HG03108 (cell line): Measurements from ENCODE around the gene TMEM131.

ENCODE experiments used
- ATAC-seq: cut with Tn5 transposase; IDR thresholded peaks from one replicate; pipeline ENCODE4 v1.9.1; 2021; ENCODE audit warnings: moderate library complexity; ENCODE audit not compliant: unreplicated experiment

Gene TMEM131

DNA sequence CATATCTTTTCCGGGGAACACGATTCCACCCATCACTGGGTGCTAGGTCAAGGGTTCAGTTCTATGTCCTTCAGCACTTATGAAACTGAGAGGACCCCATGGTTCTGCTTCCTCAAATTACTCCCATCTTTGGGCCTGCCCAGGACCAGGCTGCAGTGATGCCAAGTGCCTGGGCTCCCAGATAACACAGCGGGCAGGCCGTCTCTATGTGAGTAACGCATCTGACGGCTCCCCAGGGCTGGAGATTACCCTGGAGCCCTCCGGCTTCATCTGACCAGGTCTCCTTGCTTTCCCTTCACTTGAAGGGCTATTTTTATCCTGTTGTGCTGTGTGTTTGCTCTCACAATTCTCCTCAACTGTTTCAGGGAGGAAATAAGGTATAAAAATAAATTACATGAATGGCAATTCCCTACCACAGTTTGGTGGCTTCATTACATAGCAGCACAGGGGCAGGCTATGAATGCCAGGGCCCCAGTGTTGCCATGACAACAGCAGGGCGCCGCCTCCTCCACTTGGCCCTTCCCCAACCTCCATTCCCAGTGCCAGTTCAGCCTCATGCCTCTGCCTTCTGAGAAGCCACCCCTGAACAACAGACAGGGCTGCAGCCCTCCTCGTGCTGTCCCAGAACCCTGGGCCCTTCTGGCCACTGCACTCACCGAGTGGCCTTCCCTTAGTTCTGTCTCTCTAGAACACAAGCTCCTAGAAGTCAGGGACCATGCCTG lies 25.4 kb upstream of the TMEM131 start:
- ATAC-seq, result no peak

DNA sequence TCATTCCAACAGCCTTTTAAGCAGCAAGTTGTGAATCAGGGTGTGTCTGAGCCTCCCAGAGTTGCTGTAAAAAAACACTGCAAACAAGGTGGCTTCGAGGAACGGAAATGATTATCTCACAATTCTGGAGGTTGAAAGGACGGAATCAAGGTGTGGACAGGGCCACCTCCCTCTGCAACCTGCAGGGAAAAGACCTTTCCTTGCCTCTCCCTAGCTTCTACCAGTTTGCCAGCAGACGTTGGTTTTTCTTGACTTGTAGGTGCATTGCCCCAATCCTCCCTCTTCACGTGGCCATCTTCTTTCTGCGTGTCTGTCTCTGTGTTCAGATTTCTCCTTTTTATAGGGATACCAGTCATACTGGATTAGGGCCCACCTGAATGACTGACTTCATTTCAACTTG lies 24.8 kb upstream of the TMEM131 start:
- ATAC-seq, result no peak

DNA sequence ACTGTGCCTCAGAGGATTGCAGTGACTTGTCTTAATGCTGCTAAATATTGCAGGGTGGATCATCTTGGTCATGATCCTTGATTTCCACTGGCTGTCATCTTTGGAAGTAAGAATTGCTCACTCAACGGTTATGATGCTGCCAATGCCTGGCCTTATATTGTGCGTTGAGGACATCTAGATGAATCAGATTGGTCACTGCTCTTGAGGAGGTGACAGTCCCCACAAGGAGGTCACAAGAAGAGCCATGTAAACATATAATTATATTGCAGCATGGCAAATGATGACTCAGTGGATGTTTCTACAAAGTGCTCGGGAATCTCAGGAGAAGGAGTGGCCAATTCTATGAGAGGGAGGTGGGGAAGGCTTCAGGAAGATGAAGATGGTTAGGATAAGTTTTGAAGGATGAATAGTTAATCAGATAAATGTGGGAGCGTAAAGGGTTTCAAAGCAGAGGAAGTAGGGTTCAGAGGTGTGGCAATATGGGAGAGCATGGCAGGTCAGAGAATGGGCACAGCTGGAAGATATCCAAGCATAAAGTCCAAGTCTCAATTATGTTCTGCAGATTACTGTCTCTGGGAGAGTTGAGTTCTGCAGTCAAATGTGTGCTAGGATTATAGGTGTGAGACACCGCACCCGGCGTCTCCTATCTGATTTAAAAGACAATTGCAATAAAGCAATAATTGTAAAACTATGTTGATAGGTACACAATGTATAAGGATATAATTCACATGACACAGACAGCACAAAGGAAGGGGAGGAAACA lies 21.3 kb upstream of the TMEM131 start:
- ATAC-seq, result no peak

DNA sequence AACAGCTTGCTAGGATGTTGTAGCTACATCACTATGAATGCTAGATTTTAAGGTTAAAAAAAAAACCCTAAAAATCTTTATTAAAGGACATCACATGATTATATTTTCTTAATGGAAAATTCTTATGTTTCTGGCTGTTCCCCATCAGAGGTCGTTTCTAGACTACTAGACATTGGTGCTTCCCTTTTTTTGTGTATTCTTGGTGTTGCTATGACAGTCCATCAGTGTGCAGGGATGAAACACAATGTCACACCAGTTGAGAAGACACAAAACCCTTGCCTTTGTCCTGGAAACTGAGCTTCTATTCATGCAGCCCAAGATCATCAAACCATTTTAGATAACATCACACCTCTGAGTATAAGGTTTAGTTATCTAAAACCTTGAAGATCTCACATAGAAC lies 19.9 kb upstream of the TMEM131 start:
- ATAC-seq, result no peak

DNA sequence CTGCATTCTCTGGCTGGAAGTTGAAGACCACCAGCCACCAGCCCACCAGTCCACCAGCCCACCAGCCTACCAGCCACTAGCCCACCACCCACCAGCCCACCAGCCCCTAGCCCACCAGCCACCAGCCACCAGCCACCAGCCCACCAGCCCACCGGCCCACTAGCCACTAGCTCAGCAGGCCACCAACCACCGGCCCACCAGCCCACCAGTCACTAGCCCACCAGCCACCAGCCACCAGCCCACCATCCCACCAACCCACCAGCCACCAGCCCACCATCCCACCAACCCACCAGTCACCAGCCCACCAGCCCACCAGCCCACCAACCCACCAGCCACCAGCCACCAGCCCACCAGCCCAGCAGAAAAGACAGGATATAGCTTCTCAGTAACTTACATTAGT lies 18.6 kb upstream of the TMEM131 start:
- ATAC-seq, result no peak

DNA sequence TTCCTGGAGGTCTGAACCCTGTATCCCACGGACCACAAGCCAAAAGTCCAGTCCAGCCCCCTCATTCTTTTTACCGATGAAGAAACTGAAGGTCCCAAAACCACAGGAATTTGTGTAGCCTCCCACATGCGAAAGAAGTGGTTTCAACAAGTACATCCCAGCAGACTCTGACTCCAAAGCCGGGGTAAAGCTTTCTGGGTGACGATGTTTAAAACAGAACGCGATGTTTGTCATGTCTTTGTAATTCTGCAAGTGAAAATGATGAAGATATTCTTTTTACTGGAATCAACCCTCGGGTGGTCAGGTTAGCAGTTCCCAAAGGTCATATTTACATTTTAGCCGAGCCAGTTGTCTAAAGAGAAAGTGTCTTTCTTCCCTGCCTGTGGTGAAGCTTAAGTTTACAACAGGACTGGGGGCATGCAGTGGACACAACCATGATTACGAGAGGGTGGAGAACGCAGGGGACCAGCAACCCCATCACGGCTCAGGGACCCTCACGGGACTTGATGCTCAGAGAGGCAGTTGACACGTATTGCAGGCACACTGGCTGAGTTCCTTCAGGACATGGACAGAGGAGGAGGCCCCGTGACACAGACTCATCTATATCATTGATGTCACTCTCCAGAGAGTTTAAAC lies 17.8 kb upstream of the TMEM131 start:
- ATAC-seq, result no peak

DNA sequence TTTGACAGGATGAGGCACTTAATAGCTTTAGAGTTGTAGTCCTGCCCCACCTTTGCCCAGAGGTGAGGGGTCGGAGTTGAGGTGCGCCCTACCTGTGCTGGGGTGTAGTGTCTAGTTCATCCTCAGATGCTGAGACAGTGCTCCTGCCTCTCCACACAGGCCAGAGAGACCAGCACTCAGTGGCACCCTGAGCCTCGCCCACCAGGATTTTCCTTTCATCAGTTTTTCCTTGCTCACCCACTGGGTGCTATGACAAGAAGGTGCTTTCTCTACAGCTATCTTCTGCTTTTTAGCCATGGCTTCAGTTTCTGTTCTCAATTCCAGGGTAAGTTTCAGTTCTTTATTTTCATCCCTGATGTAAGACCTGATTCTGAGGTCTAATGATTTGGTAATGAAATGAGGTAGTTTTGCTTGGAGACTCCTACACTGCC lies 16.8 kb upstream of the TMEM131 start:
- ATAC-seq, result peak; percentile 69

DNA sequence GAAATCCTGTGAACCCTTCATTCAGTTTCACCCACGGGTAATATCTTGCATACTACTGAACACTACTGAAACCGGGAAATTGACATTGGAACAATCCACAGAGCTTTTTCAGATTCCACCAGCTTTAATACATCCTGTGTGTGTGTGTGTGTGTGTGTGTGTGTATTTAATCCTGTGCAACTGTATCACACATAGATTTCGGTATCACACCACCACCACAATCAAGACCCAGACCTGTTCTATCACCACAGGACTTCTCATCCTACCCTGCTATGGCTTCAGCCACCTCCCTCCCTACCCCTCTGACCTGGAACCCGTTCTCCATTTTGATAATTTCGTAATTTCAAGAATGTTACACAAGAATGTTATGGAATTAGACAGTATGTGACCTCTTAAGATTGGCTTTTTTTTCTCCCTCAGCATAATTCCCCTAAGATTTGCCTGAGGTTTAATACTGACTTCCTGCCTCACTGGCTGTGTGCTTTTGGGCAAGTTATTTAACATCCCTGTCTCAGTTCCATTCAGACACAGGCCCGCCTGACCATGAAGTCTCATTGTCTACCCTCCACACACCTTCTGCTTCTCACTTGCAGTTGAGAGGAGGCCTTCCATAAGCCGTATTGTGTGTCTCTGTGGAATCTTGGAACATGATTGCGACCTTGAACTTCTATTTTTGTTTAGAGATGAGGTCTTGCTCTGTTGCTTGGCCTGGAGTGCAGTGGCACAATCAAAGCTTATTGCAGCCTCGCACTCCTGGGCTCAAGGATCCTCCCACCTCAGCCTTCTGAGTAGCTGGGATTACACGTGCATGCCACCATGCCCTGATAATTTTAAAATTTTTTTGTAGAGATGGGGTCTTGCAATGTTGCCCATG lies 14.4 kb upstream of the TMEM131 start:
- no peak for ATAC-seq

DNA sequence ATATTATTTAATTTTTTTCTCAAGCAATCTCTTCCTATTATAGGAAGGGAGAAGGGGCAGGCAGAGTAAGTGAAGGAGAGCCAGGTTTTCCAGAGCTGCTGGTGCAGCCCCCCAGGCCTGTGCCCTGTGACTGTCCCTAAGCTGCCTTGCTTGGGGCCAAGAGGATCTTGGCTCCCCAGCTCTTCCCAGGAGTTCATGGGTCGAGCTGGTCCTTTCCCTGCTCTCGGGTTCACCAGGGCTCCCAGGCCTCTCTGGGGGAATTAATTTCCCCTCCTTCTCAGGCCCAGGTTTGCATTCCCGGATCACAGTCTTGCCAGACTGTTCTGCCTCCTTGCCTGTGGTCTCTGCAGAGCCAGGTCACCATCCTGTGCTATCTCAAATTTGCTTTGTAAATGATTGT lies 12.7 kb upstream of the TMEM131 start:
- ATAC-seq, result no peak

DNA sequence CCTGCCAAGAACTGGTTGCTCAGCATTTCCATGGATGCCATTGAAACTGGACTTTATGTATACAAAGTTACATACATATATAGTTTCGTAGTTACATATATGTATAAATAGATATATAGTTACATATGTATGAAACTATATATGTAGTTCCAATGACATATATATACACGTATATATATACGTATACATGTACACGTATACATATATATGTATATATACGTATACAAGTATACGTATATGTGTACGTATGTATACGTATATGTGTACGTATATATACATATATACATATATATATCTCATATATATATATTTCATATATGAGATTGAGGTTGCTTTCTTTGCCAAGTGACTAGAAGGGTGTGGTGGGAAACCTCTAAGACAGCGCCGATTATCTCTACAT lies 10.6 kb upstream of the TMEM131 start:
- no peak for ATAC-seq

DNA sequence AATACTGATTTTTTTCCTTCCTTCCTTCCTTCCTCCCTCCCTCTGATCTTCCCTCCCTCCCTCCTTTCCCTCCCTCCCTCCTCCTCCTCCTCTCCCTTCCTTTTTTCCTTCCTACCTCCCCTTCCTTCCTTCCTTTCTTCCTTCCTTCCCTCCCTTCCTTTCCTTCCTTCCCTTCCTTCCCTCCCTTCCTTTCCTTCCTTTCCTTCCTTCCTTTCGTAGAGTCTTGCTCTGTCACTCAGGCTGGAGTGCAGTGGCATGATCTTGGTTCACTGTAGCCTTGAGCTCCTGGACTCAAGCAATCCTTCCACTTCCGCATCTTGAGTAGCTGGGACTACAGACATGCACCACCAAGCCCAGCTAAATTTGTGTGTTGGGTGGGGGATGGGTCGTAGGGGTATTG lies 8.9 kb upstream of the TMEM131 start:
- no peak for ATAC-seq

DNA sequence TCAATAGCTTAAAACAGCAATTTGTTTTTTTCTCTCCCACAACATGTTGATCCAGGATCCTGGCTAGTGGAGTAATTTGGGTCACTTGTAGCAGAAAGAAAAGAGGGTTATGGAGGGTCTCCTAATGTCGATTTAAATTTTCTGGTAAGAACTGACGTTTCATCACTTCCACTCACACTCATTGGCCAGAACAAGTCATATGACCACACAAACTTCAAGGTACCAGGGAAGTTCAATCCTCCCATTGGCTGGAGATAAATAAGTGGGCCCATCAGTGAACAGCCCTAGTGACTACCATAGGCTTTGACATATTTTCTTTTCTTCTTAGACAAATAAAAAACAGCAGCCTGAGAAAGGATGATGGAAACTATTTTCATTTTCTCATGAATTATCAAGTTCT lies 8.3 kb upstream of the TMEM131 start:
- ATAC-seq, result no peak

DNA sequence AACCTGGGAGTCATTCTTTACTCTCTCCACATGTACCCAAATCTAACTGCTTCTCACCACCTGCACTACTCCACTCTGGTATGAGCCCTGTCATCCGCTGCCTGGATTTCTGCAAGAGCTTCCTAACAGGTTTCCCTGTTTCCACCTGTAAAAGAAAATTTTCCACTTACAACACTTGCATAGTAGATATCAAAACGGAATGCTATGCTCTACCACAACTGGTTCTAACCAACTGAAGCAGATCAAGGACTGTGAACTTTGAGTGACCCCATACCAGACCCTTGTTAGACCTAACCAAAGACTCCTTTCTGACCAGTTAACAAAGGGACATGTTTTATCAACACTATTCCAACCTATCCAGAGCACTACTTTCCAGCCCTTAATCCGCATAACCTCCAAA lies 3.8 kb upstream of the TMEM131 start:
- no peak for ATAC-seq

DNA sequence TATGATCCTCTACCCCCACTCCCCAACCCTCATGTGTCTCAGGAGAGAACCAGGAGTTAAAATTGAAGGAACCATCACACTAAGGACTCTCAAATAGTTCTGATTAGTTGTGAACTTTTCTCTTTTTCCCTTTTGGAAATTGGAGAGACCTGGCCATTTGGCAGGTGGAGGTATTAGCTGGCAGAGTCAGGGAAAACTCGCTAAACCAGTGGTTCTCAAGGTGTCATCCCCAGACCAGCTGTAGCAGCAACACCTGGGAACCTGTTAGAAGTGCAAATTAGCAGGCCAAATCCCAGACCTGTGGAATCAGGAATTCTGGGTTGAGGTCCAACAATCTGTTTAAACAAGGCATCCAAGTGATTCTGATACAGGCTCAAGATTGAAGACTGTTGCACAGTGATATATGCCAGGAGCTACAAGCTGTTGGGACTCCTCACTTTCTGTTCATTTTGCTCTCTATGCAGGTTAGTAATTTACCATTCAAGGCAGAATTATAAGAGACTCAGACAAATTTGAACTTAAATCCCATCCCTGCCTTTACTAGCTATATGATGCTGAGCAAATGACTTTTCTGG lies 2.8 kb upstream of the TMEM131 start:
- no peak for ATAC-seq

DNA sequence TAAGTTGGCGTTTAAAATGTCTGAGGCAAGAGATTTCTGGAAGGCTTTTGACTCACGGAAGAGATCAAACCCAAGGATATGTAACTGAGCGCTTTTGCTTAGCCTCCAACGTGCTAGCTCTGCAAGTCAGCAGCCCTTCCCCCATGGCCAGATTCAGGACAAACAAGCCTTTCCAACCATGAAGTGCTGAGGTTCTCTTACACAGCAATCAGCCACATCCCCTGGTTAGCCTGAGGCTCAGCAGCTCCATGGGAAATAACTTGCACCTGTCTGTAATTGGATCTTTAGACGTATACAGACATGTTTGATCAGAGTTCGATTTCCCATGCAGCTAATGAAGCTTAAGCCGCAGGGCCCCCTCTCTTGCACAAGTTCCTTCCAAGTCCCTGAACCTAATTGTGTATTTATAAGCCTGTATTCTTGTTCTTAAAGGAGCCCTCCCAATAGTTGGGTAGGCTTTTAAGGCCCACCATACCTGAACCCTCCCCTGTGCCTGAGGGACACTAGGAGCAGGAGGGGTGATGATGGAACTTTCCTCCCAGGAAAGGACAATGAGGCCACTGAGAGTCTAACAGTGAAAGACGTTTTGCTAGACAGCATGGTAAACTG lies 2.1 kb upstream of the TMEM131 start:
- no peak for ATAC-seq

DNA sequence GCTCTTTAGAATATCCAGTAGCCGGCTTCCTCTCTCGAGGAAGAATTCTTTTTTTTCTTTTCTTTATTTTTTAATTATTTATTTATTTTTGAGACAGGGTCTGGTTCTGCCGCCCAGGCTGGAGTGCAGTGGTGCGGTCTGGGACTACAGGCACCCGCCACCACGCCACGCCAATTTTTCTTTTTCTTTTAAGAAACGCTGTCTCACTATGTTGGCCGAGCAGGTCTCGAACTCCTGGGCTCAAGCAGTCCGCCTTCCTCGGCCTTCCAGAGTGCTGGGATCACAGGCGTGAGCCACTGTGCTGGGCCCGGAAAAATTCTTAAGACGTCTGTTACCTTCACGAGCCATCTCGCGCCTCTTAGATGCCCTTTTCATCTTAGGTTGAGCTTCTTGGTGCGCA lies 931 bp upstream of the TMEM131 start:
- no peak for ATAC-seq

DNA sequence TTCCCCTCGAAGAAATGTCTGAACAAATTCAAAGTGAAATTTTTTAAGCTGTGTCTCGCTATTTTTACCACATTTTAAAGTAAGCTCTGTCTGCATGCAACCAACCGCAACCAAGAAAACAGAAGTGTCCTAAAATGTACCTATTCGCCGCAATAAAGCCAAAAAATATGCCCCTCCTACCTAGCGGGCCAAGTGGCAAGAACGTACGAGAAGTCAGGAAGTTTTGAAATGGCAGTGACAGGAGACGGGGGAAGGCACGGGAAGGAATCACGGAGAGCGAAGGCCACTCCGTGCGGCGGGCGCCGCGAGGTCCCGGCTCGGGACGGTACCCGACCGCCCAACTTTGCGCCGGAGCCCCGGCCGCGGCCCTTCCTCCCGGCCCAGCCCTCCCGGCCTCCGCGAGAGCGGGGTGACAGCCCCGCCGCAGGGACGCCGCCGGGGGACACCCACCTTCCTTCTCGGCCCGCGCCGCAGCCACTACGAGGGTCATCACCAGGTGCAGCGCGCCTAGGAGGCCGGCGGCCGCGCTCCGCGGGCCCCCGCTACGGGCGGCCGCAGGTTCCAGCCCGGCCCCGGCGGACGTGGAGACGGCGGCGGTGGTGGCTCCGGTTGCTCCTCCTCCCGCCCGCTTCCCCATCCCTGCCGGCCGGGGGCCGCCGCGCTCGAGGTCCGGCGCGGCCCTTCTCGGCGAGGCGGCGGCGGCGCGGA lies 568 bp downstream of the TMEM131 start:
- ATAC-seq, result peak; percentile 26

DNA sequence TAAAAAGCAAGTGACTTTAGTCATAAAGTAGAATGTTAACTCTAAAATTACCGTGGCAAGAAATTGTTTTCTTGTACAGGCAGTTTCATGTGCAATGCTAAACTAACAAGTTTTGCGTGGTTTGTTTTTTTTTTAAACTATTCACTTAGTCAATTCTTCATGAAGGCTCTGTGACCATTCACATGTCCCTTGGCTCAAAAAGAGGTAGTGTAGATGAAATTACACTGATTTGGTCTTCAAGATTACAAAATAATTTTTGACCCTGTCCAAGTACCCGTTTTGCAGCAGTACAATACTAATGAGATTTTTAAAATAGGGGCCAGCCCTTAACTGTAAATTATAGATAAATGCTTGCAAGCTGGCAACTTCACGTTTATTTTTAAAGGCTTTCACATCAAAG lies 1.3 kb downstream of the TMEM131 start:
- ATAC-seq, result no peak

DNA sequence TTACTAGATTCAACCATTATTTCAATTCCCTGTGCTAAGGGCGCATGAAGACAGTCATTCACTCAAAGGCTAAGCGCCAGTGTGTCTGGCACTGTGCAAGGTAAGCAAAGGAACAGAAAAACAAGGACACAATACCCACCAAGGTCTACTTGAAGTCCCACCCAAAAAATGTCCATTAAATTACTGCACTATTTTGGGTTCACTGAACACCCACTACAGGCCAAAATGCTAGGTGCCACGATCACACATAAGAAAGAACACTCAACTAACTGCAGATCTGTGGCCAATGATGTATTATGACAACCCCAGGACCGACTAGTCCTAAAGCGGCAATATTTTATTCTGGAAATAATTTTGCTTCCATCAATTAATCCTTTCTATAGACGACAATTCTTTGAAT lies 1.8 kb downstream of the TMEM131 start:
- ATAC-seq, result no peak
